Stomach (tissue), 9 donors: Measurements from ENCODE around the gene VPS8. TPM values are rescaled to one million over a fixed set of nuclear protein-coding genes. Genes with fewer than 3 reads are reported as not detected.

Source experiments
- DNase-seq, 2 donors: peaks; one replicate each; pipeline versions ENCODE4 v3.0.0 to v3.0.0-alpha.2; 2013 to 2019
- H3K27ac ChIP-seq, 5 donors: fragments of 200-600 bp in 4 of 5; sonication (generic) in 4 of 5; one replicate each; pipeline ENCODE4 v1.5.1; 2013 to 2019; ENCODE audit warnings: mild to moderate bottlenecking in 1 of 5, moderate library complexity in 1 of 5
- H3K27me3 ChIP-seq, 3 donors: fragments of 200-600 bp; sonication (generic); one replicate each; pipeline ENCODE4 v1.5.1; 2017 to 2019; ENCODE audit warnings: mixed run types in 1 of 3
- H3K36me3 ChIP-seq, 4 donors: fragments of 200-600 bp; sonication (generic); 1 replicate in 3 of 4; 2 replicates in 1 of 4; pipeline ENCODE4 v1.5.1; 2016 to 2019
- H3K4me1 ChIP-seq, 4 donors: fragments of 200-600 bp; sonication (generic); one replicate each; pipeline ENCODE4 v1.5.1; 2016 to 2019
- H3K4me3 ChIP-seq, 4 donors: fragments of 200-600 bp; sonication (generic) in 3 of 4; one replicate each; pipeline ENCODE4 v1.5.1; 2016 to 2019; ENCODE audit warnings: mild to moderate bottlenecking in 1 of 4
- H3K9me3 ChIP-seq, 4 donors: fragments of 200-600 bp; sonication (generic); one replicate each; pipeline ENCODE4 v1.5.1; 2016 to 2019
- EP300 ChIP-seq: sonication (generic); formaldehyde crosslinking; IDR thresholded peaks from one replicate; pipeline ENCODE4 v1.6.1; 2017; ENCODE audit warnings: antibody characterized with exemption
- POLR2A ChIP-seq, 4 donors: fragments of 450-650 bp; IDR thresholded peaks; one replicate each; pipeline ENCODE4 v1.6.1; 2016; ENCODE audit warnings: antibody characterized with exemption in 4 of 4, control low read depth in 2 of 4, mild to moderate bottlenecking in 1 of 4, moderate library complexity in 1 of 4
- POLR2AphosphoS5 ChIP-seq, 3 donors: sonication (generic); formaldehyde crosslinking; IDR thresholded peaks; one replicate each; pipeline ENCODE4 v1.6.1; 2016; ENCODE audit warnings: antibody characterized with exemption in 3 of 3
- WGBS, 5 donors: extraction: QIAGEN DNeasy Blood & Tissue Kit in 3 of 5; methylation state at CpG; one replicate each; pipeline versions ENCODE4 v1.1.5 to v1.1.7; 2013 to 2018; 5-methylcytosine and 5-hydroxymethylcytosine counted together
- intact Hi-C: fragments of 100-400 bp; cut with DNase I; formaldehyde crosslinking; loops from one replicate; pipeline ENCODE4 v1.15.1; 2023; ENCODE audit warnings: low total_unique reads
- polyA plus RNA-seq, 3 donors: library from polyadenylated mRNA; stranded (reverse); fragments of 200-250 nt; gene quantifications; one replicate each; pipeline ENCODE4 v1.2.3, GENCODE V29; 2013
- total RNA-seq, 5 donors: library from RNA; depleted of rRNA; stranded (reverse); fragments of >200 nt; gene quantifications; one replicate each; pipeline versions ENCODE4 v1.1.0 to v1.2.3, GENCODE V29; 2014 to 2016
- TF ChIP-seq, protein P1 (sequence below), 7 experiments: fragments of 450-650 bp in 4 of 7; fragments of 200-600 bp in 3 of 7; sonication (generic) in 3 of 7; IDR thresholded peaks; one replicate each; pipeline ENCODE4 v1.5.1; 2016 to 2019; ENCODE audit warnings: antibody characterized with exemption in 7 of 7, control low read depth in 2 of 7, mild to moderate bottlenecking in 1 of 7
- donor health status: healthy with polysubstance abuse.
- donor health status: Bipolar disorder and iron deficiency.
- donor health status: healthy.

VPS8 gene
- total and polyA plus RNA-seq, 8 donors = 7.5 to 126 (median 37.5) TPM

DNA sequence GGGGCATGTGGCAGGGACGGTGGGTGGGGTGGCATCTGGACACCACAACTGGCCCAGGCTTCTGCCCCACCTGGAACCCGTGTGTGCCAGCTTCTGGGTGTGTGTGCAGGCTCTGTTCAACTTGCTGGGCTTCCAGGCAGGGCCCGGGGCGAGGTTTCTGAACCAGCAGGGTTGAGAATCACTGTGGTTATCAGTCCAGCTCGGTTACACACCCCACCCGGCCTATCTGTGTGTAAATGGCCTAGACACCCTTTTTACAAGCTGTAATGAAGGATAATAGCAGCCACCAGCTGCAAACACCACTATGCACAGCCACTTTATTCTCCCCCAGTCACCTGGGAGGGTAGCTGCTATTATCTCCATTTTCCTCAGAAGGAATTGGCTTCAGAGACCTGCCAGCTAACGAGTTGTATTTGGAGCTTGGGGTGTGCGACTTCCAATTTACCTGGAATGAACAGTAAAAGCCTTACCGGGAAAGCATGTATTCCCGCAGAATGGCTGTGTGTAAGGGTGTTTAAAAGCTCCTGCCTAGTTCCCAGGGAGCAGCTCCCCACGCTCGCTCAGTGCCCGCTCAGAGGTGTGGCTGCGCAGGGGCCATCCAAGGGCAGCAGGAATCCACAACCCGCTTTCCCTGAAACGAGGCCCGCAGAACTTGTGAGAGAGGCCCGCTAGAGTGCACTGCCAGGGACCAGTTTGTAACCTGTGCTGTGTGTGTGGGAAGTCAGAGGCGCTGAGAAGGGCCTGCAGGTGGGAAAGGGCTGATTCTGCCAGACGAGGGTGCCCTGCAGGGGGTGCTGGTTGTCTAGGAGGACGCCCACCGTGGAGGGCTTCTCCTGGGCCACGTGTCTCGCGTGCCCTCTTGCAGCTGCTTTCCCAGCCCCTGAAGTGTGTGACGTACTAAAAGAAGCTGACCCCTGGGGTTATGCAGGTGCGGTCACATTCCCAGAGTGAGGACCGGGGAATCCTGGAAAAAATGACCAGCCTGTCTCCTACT, 257.4 kb downstream of the VPS8 start:
- intact Hi-C loops = no loop called here
- WGBS, 5 donors = 56 to 80% (median 61%) methylated on average over 18 to 28 of the region's 28 CpGs
- no peaks in the 10 kb centered on the region for H3K4me1 ChIP-seq
- H3K4me3 ChIP-seq = no peak overlapping the region
- no peaks in the 10 kb centered on the region for H3K36me3 ChIP-seq
- no peak for TF ChIP-seq POLR2A (IDR thresholded peaks at IDR 0.05)
- TF ChIP-seq POLR2AphosphoS5 (IDR thresholded peaks at IDR 0.05) = no peak
- TF ChIP-seq, protein P1, sequence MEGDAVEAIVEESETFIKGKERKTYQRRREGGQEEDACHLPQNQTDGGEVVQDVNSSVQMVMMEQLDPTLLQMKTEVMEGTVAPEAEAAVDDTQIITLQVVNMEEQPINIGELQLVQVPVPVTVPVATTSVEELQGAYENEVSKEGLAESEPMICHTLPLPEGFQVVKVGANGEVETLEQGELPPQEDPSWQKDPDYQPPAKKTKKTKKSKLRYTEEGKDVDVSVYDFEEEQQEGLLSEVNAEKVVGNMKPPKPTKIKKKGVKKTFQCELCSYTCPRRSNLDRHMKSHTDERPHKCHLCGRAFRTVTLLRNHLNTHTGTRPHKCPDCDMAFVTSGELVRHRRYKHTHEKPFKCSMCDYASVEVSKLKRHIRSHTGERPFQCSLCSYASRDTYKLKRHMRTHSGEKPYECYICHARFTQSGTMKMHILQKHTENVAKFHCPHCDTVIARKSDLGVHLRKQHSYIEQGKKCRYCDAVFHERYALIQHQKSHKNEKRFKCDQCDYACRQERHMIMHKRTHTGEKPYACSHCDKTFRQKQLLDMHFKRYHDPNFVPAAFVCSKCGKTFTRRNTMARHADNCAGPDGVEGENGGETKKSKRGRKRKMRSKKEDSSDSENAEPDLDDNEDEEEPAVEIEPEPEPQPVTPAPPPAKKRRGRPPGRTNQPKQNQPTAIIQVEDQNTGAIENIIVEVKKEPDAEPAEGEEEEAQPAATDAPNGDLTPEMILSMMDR (IDR thresholded peaks at IDR 0.05) = no peak
- no peak for TF ChIP-seq EP300
- no peak overlapping the region for H3K27ac ChIP-seq
- peak in 1 of 2 donors; percentile 45 for DNase-seq
- H3K27me3 ChIP-seq = no peaks in the 10 kb centered on the region
- no peaks in the 10 kb centered on the region for H3K9me3 ChIP-seq

DNA sequence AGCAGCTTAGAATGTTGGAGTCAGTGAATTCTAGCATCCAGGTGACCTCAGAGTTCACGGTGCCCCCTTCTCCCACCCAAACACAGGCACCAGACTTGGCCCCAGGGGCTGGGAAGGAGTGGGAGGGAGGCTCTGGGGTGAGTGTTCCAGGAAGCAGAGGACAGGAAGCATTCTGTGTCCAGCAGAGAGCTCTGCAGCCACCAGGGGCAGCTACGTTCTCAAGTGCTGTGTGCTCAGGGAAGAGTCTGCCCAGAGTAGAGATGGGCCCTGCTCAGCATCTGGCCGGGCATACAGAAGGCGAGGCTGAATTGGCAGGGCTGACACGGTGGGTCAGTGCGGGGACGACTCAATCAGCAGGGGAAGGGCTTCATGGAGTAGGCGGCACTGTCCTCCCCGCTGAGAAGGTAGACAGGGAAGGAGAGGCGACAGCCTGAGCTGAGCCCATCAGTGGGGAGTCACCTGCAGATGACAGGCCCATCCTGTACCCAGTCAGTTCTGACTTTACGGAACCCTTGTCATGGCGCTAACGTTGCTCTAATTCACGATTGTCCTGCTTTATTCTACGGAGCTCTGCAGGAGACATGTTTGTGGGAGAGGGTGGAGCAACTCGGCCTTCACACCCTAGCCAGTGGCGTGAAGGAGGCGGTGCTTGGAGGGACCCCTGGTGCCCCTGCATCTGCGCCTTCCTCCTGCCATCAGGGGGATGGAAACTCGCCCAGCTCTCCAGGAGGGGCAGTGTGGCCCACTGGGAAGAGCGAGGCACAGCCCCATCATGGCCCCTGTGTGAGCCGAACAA, 258.7 kb downstream of the VPS8 start:
- Histone ChIP-seq H3K36me3 (no peaks in the 10 kb centered on the region), H3K4me3 (no peak overlapping the region), H3K4me1 (no peaks in the 10 kb centered on the region), H3K27ac (no peak overlapping the region), H3K27me3 (no peaks in the 10 kb centered on the region), H3K9me3 (no peaks in the 10 kb centered on the region)
- DNase-seq = peak in 1 of 2 donors; percentile 61
- 71 to 82% (median 75%) methylated on average over 22 of the region's 22 CpGs for WGBS, 5 donors
- intact Hi-C loops = no loop called here
- no peak for TF ChIP-seq EP300
- no peak for TF ChIP-seq POLR2AphosphoS5 (IDR thresholded peaks at IDR 0.05)
- TF ChIP-seq, protein P1 (IDR thresholded peaks at IDR 0.05) = peak in 1 of 7 experiments; percentile 14
- TF ChIP-seq POLR2A (IDR thresholded peaks at IDR 0.05) = no peak

DNA sequence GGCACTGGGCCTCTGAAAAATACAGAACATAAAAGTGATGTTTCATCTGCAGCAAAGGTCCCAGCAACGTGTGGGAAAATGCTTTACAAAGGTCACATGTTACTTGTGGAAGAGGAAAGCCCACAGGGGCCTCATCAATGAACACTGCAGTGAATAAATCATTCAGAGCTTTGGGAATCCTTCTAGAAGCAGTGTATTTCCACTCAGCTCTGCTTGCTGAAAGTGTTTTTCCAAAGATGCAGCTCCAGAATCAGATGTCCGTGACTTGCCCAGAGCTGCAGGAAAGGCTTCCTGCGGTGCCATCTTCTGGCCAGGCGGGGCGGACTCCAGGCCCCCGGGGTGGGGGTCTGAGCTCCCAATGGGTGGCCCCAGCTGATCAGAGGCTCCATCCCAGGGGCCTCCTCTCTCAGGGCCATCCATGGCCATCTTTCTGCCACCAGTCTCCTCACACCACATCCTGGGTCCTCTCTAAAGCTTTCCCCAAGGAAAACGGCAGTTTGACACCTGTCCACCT, 259.4 kb downstream of the VPS8 start:
- TF ChIP-seq EP300 = no peak
- TF ChIP-seq, protein P1 (IDR thresholded peaks at IDR 0.05) = no peak
- H3K4me1 ChIP-seq = no peaks in the 10 kb centered on the region
- DNase-seq = no peak
- no peak overlapping the region for H3K27ac ChIP-seq
- H3K27me3 ChIP-seq = no peaks in the 10 kb centered on the region
- WGBS, 5 donors = 48 to 70% (median 69%) methylated on average over 3 to 7 of the region's 7 CpGs
- no peaks in the 10 kb centered on the region for H3K9me3 ChIP-seq
- no peaks in the 10 kb centered on the region for H3K36me3 ChIP-seq
- intact Hi-C loops = no loop called here
- H3K4me3 ChIP-seq = no peak overlapping the region

DNA sequence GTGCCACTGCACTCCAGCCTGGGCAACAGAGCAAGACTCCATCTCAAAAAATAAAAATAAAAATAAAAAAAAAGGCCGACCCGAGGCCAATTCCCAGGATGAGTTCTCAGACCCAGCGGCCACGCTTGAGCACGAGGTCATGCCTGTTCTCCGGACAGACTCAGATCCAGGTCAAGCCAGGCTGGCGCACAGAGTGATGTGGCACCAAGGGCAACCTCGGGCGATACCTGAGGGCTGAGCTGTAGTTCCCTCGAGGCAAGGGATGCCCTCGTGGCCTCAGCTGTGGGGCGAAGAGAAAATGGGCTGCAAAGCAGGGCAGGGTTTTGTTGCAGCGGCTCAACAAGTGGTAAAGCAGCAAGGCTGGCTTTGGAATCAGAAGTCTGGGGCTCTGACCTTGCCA, 263.6 kb downstream of the VPS8 start:
- no peak overlapping the region for H3K4me3 ChIP-seq
- TF ChIP-seq POLR2AphosphoS5 (IDR thresholded peaks at IDR 0.05) = no peak
- TF ChIP-seq EP300 = no peak
- TF ChIP-seq POLR2A (IDR thresholded peaks at IDR 0.05) = no peak
- TF ChIP-seq, protein P1 (IDR thresholded peaks at IDR 0.05) = no peak
- intact Hi-C loops = no loop called here
- no peaks in the 10 kb centered on the region for H3K27me3 ChIP-seq
- 87 to 96% (median 94%) methylated on average over 13 of the region's 13 CpGs for WGBS, 5 donors
- H3K9me3 ChIP-seq = no peaks in the 10 kb centered on the region
- H3K36me3 ChIP-seq = peaks cover 0 to 4% (median 2%) of the 10 kb centered on the region in 4 donors
- H3K4me1 ChIP-seq = peaks cover 0 to 6% (median 2%) of the 10 kb centered on the region in 4 donors
- DNase-seq = no peak
- H3K27ac ChIP-seq = no peak overlapping the region
